PC-9 (cell line): ENCODE measurements around the gene ANXA6.

Source experiments
- EZH2 ChIP-seq: fragments of 200-600 bp; sonication (generic); IDR thresholded peaks from 2 replicates; pipeline ENCODE4 v1.8.0; 2017; ENCODE audit warnings: antibody characterized with exemption, low read depth
- TF ChIP-seq, protein P1 (sequence below): fragments of 200-600 bp; sonication (generic); conservative IDR thresholded peaks from 2 replicates; pipeline ENCODE4 v1.6.1; 2017; ENCODE audit warnings: mixed run types, antibody characterized with exemption, mild to moderate bottlenecking, moderate library complexity

GRCh38 chr5:151100681-151101080 lies 56.9 kb downstream of the ANXA6 start:
- TF ChIP-seq EZH2, result no peak
- TF ChIP-seq, protein P1, sequence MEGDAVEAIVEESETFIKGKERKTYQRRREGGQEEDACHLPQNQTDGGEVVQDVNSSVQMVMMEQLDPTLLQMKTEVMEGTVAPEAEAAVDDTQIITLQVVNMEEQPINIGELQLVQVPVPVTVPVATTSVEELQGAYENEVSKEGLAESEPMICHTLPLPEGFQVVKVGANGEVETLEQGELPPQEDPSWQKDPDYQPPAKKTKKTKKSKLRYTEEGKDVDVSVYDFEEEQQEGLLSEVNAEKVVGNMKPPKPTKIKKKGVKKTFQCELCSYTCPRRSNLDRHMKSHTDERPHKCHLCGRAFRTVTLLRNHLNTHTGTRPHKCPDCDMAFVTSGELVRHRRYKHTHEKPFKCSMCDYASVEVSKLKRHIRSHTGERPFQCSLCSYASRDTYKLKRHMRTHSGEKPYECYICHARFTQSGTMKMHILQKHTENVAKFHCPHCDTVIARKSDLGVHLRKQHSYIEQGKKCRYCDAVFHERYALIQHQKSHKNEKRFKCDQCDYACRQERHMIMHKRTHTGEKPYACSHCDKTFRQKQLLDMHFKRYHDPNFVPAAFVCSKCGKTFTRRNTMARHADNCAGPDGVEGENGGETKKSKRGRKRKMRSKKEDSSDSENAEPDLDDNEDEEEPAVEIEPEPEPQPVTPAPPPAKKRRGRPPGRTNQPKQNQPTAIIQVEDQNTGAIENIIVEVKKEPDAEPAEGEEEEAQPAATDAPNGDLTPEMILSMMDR, result no peak
